Neural progenitor cell (in vitro differentiated cells): ENCODE data around the gene TCF25. TPM values are rescaled to one million over a fixed set of nuclear protein-coding genes. Genes with fewer than 3 reads are reported as not detected.

ENCODE experiments used
- DNase-seq: peaks from one replicate; pipeline ENCODE4 v3.0.0-alpha.2; 2016; ENCODE audit warnings: low spot score
- H2AFZ ChIP-seq: fragments of 200-600 bp; sonication (generic); replicated peaks from 2 replicates; pipeline ENCODE4 v1.6.1; 2016; ENCODE audit warnings: antibody characterized with exemption
- H3F3A ChIP-seq: fragments of 200-600 bp; sonication (generic); 2 replicates; pipeline ENCODE4 v1.6.1; 2016; ENCODE audit warnings: antibody characterized with exemption, low read depth
- H3K27ac ChIP-seq: fragments of 200-600 bp; sonication (generic); 2 replicates; pipeline ENCODE4 v1.5.1; 2016; ENCODE audit warnings: mild to moderate bottlenecking
- H3K27me3 ChIP-seq: fragments of 200-600 bp; sonication (generic); 2 replicates; pipeline ENCODE4 v1.6.1; 2016; ENCODE audit warnings: mild to moderate bottlenecking, moderate library complexity
- H3K36me3 ChIP-seq: fragments of 200-600 bp; sonication (generic); 2 replicates; pipeline ENCODE4 v1.5.1; 2016
- H3K4me1 ChIP-seq: fragments of 200-600 bp; sonication (generic); 2 replicates; pipeline ENCODE4 v1.6.1; 2016; ENCODE audit warnings: mixed run types
- H3K4me2 ChIP-seq: fragments of 200-600 bp; sonication (generic); 2 replicates; pipeline ENCODE4 v1.6.1; 2016
- H3K4me3 ChIP-seq: fragments of 200-600 bp; sonication (generic); 2 replicates; pipeline ENCODE4 v1.5.1; 2016
- H3K79me2 ChIP-seq: fragments of 200-600 bp; sonication (generic); 2 replicates; pipeline ENCODE4 v1.6.1; 2016; ENCODE audit warnings: low read depth
- H3K9ac ChIP-seq: fragments of 200-600 bp; sonication (generic); 2 replicates; pipeline ENCODE4 v1.6.1; 2016
- H3K9me3 ChIP-seq: fragments of 200-600 bp; sonication (generic); 2 replicates; pipeline ENCODE4 v1.5.1; 2016; ENCODE audit warnings: low read depth
- H4K20me1 ChIP-seq: fragments of 200-600 bp; sonication (generic); 2 replicates; pipeline ENCODE4 v1.6.1; 2016; ENCODE audit warnings: low read depth
- H3K27ac Mint-ChIP-seq: 3 replicates; pipeline ENCODE4 v1.8.0; 2021; ENCODE audit warnings: mixed read lengths
- H3K27me3 Mint-ChIP-seq: 2 replicates; pipeline ENCODE4 v1.8.0; 2022; ENCODE audit warnings: low read depth, mild to moderate bottlenecking, inconsistent platforms, moderate library complexity, mixed read lengths; ENCODE audit not compliant: insufficient read depth
- H3K36me3 Mint-ChIP-seq: 3 replicates; pipeline ENCODE4 v1.8.0; 2021; ENCODE audit warnings: mixed read lengths
- H3K4me1 Mint-ChIP-seq: 3 replicates; pipeline ENCODE4 v1.8.0; 2021; ENCODE audit warnings: mixed read lengths
- H3K4me3 Mint-ChIP-seq: 3 replicates; pipeline ENCODE4 v1.8.0; 2021; ENCODE audit warnings: mild to moderate bottlenecking, moderate library complexity, mixed read lengths
- H3K9me3 Mint-ChIP-seq: 3 replicates; pipeline ENCODE4 v1.8.0; 2020; ENCODE audit warnings: mixed read lengths
- CTCF ChIP-seq: fragments of 200-600 bp; sonication (generic); IDR thresholded peaks from 2 replicates; pipeline ENCODE4 v1.5.1; 2017; ENCODE audit warnings: antibody characterized with exemption, mild to moderate bottlenecking
- EZH2 ChIP-seq: fragments of 200-600 bp; sonication (generic); IDR thresholded peaks from 2 replicates; pipeline ENCODE4 v1.6.1; 2017; ENCODE audit warnings: antibody characterized with exemption, mild to moderate bottlenecking, moderate library complexity
- EZH2phosphoT487 ChIP-seq: fragments of 200-600 bp; sonication (generic); IDR thresholded peaks from 2 replicates; pipeline ENCODE4 v1.6.1; 2017; ENCODE audit warnings: antibody characterized with exemption
- total RNA-seq: library from RNA; depleted of rRNA; stranded (reverse); fragments of >200 nt; gene quantifications from 2 replicates; pipeline ENCODE4 v1.2.3, GENCODE V29; 2015; ENCODE audit warnings: low replicate concordance

TCF25 gene
- total RNA-seq, 1 donor from 2014 or later, result 95.6 TPM

GRCh38 chr16:89936981-89937380, 63.6 kb downstream of the TCF25 start:
- H3K9me3 ChIP-seq, result no peaks in the 10 kb centered on the region
- H3K4me3 ChIP-seq, result no peak overlapping the region
- H3K79me2 ChIP-seq, result no peaks in the 10 kb centered on the region
- Mint-ChIP-seq H3K4me3 (no peak overlapping the region), H3K4me1 (peaks cover 3% of the 10 kb centered on the region), H3K27ac (no peak overlapping the region), H3K36me3 (peaks cover 13% of the 10 kb centered on the region), H3K9me3 (no peaks in the 10 kb centered on the region), H3K27me3 (peaks cover 2% of the 10 kb centered on the region)
- H3F3A ChIP-seq, result no peaks in the 10 kb centered on the region
- no peak overlapping the region for H3K9ac ChIP-seq
- no peaks in the 10 kb centered on the region for H3K27me3 ChIP-seq
- no peaks in the 10 kb centered on the region for H3K36me3 ChIP-seq
- TF ChIP-seq EZH2phosphoT487, result no peak
- no peak for TF ChIP-seq EZH2
- TF ChIP-seq CTCF, result no peak
- H3K4me1 ChIP-seq, result no peaks in the 10 kb centered on the region
- H3K27ac ChIP-seq, result no peak overlapping the region
- no peak overlapping the region for H2AFZ ChIP-seq
- no peak overlapping the region for H3K4me2 ChIP-seq
- DNase-seq, result no peak
- H4K20me1 ChIP-seq, result no peaks in the 10 kb centered on the region

GRCh38 chr16:89938175-89938885, 64.9 kb downstream of the TCF25 start:
- no peak for DNase-seq
- H3K4me3 ChIP-seq, result no peak overlapping the region

GRCh38 chr16:89944773-89945172, 71.4 kb downstream of the TCF25 start:
- H2AFZ ChIP-seq, result no peak overlapping the region
- no peak overlapping the region for H3K4me3 ChIP-seq
- TF ChIP-seq EZH2, result no peak
- TF ChIP-seq CTCF, result no peak
- no peak for TF ChIP-seq EZH2phosphoT487
- H4K20me1 ChIP-seq, result peaks cover 6% of the 10 kb centered on the region
- H3K27me3 ChIP-seq, result peaks cover 40% of the 10 kb centered on the region
- H3F3A ChIP-seq, result peaks cover 16% of the 10 kb centered on the region
- no peak overlapping the region for H3K9ac ChIP-seq
- no peak overlapping the region for H3K4me2 ChIP-seq
- DNase-seq, result no peak
- peaks cover 13% of the 10 kb centered on the region for H3K27me3 Mint-ChIP-seq
- no peaks in the 10 kb centered on the region for H3K9me3 ChIP-seq
- H3K4me3 Mint-ChIP-seq, result no peak overlapping the region
- H3K36me3 ChIP-seq, result no peaks in the 10 kb centered on the region
- no peaks in the 10 kb centered on the region for H3K36me3 Mint-ChIP-seq
- H3K79me2 ChIP-seq, result peaks cover 4% of the 10 kb centered on the region
- H3K27ac Mint-ChIP-seq, result no peak overlapping the region
- H3K4me1 Mint-ChIP-seq, result peaks cover 6% of the 10 kb centered on the region
- H3K27ac ChIP-seq, result no peak overlapping the region
- no peaks in the 10 kb centered on the region for H3K9me3 Mint-ChIP-seq
- H3K4me1 ChIP-seq, result peaks cover 5% of the 10 kb centered on the region

More at GRCh38 chr16:89938175-89938885, 64.9 kb downstream of the TCF25 start:
- H3K27ac Mint-ChIP-seq, result no peak overlapping the region
- TF ChIP-seq EZH2 (no peak), EZH2phosphoT487 (no peak), CTCF (no peak)
- H3K4me2 ChIP-seq, result no peak overlapping the region
- H3K9me3 ChIP-seq, result no peaks in the 10 kb centered on the region
- H3K36me3 Mint-ChIP-seq, result peaks cover 9% of the 10 kb centered on the region
- H3K4me1 Mint-ChIP-seq, result peaks cover 3% of the 10 kb centered on the region
- no peaks in the 10 kb centered on the region for H3K27me3 ChIP-seq
- no peaks in the 10 kb centered on the region for H3K27me3 Mint-ChIP-seq
- H3K27ac ChIP-seq, result no peak overlapping the region
- no peaks in the 10 kb centered on the region for H4K20me1 ChIP-seq
- no peaks in the 10 kb centered on the region for H3K79me2 ChIP-seq
- H3K36me3 ChIP-seq, result no peaks in the 10 kb centered on the region
- no peaks in the 10 kb centered on the region for H3K4me1 ChIP-seq
- H3K4me3 Mint-ChIP-seq, result no peak overlapping the region
- no peak overlapping the region for H3K9ac ChIP-seq
- no peak overlapping the region for H2AFZ ChIP-seq
- no peaks in the 10 kb centered on the region for H3K9me3 Mint-ChIP-seq
- no peaks in the 10 kb centered on the region for H3F3A ChIP-seq
